ENCODE measurements around the gene DDX59. TPM values are rescaled to one million over a fixed set of nuclear protein-coding genes. Genes with fewer than 3 reads are reported as not detected.

DDX59 gene
- total RNA-seq, 4 donors from 2014 or later, result 15.1 to 30.4 (median 18.5) TPM

GRCh38 chr1:200660719-200661118 lies 9.0 kb downstream of the DDX59 start:
- no peak for TF ChIP-seq CTCF (IDR thresholded peaks at IDR 0.05)
- ATAC-seq (ENCODE audit: low FRiP score) (no peak), DNase-seq (ENCODE audit: low spot score) (no peak)

GRCh38 chr1:200659269-200659668 lies 10.4 kb downstream of the DDX59 start:
- no peak for TF ChIP-seq CTCF (IDR thresholded peaks at IDR 0.05)
- DNase-seq (ENCODE audit: low spot score) (no peak), ATAC-seq (ENCODE audit: low FRiP score) (peak; percentile 70)

- TF ChIP-seq CTCF (IDR thresholded peaks at IDR 0.05), result no peak
- DNase-seq (ENCODE audit: low spot score) (no peak), ATAC-seq (ENCODE audit: low FRiP score) (no peak)
Observed at GRCh38 chr1:200658037-200658818, 11.5 kb downstream of the DDX59 start.

DNA sequence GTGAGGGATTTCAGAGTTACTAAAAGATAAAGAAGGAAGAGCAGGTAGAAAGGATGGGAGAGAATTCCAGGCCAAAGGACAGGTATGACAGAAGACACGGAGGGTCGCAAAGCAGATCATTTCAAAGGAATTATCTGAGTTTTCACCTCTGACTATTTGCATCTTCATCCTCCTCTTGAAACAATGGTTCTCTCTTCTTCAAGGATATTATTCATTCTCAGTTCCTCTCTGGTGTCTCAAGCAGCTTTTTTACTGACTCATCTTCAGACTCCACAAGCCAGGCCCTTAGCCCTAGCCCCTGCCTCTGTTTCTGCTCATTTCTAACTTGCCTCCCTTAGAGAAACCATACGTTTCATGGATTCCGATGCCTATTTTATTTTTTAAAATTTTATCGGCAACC lies 15.0 kb downstream of the DDX59 start:
- ATAC-seq (ENCODE audit: low FRiP score) (no peak), DNase-seq (ENCODE audit: low spot score) (no peak)

GRCh38 chr1:200653022-200653462 lies 16.7 kb downstream of the DDX59 start:
- TF ChIP-seq CTCF (IDR thresholded peaks at IDR 0.05), result no peak
- ATAC-seq (ENCODE audit: low FRiP score), result no peak
- DNase-seq (ENCODE audit: low spot score), result no peak

More for the DNA sequence above, 15.0 kb downstream of the DDX59 start:
- no peak for TF ChIP-seq CTCF (IDR thresholded peaks at IDR 0.05)

DNA sequence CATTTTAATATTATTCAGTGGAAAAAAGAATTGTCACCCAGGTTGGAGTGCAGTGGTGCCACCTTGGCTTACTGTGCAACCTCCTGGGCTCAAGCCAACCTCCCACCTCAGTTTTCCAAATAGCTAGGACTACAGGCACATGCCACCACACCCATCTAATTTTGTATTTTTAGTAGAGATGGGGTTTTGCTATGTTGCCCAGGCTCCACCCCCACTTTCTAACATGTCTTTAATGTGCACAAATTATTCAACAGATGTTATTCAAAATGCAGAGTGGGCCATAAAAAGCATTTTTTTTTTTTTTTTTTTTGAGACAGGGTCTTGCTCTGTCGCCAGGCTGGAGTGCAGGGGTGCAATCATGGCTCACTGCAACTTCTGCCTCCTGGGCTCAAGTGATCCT lies 17.3 kb downstream of the DDX59 start:
- DNase-seq (ENCODE audit: low spot score), result no peak
- TF ChIP-seq CTCF (IDR thresholded peaks at IDR 0.05), result no peak
- ATAC-seq (ENCODE audit: low FRiP score), result no peak

- DNase-seq (ENCODE audit: low spot score), result no peak
- ATAC-seq (ENCODE audit: low FRiP score), result no peak
- TF ChIP-seq CTCF (IDR thresholded peaks at IDR 0.05), result no peak
Observed at GRCh38 chr1:200646515-200646914, 23.2 kb downstream of the DDX59 start.

All from omental fat pad (tissue), 4 donors.